ENCODE results near the gene B9D1.

The B9D1 gene

DNA sequence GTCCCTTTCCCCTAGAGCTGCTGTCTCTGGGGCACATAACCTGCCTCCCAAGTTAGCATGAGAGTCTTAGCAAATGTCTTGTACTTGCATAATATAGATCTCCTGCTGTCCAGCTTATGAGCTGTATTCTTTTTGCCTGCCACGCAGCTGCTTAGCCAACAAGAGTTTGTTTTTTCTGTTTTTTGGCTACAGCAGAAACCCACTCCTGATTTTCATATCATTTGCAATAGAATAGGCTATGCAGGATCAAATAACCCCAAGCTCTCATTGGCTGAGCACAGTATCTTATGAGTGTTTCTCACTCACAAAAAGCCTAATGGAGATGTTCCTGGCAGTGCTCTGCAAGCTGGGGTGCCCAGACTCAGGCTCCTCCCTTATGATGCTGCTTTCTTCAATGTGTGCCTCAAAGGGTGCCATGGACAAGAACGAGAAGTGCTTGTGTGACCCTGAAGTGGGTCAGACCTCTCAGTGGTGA is 23.1 kb downstream of the B9D1 start:
- DNase-seq = peak in 1 of 51 donors; percentile 15

DNA sequence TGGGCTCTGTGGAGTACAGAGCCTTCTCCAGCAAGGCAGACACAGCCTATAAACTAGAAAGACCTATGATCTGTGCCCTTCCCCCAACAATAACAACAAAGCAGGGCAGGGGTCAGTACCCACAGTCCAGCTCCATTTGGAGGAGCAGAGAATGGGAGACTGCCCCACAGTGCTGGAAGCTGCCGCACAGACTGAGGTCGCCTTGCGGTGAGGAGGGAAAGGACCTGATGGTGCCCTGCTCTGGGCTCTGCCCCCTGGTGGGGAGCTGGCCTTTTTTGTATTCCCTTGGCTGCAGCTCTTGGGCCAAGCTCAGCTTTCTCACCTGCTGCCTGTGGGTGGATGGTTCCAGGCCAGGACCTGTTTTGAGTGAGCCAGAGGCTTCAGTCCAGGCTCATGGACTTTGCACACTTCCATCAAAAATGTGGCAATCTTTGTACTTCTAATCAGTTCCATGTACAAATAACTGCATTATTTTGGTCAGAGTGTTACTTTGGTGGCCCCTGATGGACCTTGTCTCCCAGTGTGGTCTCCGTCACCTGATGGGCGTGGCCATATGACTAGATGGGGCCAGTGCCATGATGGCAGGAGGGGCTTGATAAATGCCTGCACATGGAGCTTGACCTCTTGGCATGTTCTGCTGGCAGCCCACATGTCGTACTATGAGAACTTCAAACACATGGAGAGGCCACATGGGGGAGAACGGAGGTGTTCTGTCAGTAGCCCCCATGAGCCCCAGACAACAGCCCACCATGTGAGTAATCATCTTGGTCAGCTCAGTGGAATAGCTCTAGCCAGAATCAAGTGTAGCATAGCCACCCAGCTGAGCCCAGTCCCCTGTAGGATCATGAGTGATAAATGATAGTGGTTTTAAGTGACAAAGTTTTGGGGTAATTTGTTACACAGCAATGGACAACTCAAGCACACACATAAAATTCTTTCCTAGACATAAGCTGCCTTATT is 24.2 kb downstream of the B9D1 start:
- DNase-seq = peak in 18 of 51 donors; percentile 26 to 69 (median 43)

DNA sequence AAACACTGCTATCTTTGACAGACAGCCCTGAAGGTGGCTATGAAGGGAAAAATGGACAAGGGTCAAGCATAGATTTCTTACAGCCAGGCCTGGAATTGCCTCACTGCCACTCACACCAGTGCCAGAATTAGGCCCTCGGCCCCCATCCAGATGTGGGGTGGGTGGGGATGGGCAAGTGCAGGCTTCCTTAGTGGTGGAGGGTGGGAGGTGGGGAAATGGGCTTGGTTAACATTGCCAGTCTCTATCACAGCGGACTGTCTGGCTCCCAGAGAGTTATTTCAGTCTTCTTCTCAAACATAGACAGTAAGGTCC is 24.9 kb downstream of the B9D1 start:
- DNase-seq = peak in 1 of 51 donors; percentile 51

DNA sequence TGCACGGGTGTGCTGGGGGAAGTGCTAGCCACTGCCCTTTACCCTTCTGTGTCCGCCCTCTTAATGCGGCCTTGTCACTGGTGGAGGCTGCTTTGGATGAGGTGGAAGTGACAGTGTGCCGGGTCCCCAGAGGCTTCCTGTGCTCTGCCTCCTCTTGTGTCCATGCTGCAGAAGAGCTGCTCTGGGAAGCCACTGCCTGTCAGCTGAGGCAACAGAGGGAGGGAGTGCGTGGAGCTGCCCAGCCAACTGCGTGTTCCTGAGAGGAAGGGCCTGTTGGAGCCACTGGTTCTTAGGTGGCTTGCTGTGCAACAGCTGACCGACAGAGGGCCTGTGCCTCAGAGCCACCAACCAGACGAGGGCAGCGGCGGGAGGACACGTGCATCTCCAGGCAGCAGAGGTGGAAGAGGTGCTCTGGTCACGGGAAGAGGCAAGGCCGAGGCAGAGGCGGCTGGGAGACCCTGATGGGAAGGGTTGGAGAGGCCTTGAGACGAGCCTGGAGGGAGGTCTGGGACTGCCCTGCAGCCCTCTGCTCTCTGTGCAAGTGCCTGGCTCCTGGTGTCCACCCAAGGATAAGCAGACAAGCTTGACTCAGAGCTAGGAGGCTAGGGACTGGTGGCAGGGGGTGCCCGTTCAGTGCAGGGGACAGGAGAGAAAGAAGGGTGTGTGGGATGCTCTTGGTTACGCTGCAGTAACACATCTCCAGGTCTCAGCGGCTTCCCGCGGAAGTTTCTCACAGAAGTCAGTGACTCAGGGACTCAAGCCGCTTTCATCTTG is 25.4 kb downstream of the B9D1 start:
- peak in 24 of 51 donors; percentile 24 to 76 (median 52) for DNase-seq

DNA sequence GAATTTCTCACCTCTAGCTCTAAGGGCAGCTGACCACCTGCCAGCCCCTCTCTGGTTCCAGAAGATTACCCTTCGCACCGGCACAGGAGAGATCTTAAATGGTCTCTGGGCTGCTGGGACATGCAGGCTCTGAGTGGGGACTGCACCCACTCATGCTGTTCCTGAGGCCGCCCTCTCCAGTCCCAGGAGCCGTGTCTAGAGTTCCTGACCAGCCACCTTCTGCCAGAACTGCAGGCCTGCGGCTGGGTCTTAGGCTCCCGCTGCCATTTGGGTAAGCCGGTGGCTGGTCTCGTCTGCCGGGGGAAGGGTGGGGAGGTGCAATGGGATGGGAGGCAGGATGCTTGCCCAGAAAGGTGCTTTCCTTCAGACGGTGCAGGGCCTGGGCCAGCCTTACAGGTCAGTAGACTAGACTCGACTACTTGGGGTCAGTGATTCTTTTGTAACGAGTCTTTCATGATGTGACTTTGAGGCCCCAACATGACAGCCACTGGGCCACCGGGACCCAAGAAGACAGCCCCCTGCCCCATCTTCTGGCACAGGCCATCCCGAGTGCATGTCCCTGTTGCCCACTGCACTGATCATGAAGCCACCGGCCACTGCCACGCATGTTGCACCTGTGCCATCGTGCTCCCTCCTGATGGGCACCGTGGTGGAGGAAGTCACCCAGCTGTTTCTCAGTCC is 26.4 kb downstream of the B9D1 start:
- no peak for DNase-seq

DNA sequence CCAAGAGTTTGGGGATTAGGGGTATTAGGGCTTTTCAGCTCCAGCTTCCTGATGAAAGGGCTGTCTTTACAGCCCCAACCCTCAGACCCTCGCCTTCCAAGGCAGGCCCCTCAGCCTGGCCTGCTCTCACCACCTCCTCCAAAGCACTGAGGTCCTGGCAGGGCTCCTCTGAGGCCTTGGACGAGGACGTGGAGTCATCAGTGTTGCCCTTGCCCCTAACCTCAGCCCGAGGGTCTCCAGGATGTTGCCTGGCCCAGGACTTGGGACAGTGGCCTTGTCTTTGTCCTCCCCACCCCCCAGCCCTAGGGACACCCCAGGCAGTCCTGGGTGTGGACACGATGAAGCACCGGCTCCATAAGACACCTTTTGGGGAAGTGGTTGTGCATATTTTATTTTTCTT is 28.2 kb downstream of the B9D1 start:
- no peak for DNase-seq

DNA sequence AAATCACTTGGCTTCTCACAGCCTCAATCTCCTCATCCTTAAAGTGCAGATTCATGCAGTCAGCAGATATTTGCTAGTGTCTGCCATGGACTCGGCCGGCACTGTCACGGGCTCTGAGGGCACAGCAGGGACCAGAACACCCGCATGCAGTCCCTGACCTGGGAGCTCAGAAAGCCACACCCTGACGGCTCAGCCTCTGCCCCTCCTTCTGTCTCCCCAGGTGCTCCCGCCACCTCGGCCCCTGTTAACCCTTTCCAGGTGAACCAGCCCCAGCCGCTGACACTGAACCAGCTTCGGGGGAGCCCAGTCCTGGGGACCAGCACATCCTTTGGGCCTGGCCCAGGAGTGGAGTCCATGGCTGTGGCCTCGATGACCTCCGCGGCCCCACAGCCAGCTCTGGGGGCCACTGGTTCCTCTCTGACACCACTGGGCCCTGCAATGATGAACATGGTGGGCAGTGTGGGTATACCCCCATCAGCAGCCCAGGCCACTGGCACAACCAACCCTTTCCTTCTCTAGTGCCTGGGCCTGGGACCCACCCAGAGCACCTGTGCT is 28.7 kb downstream of the B9D1 start:
- DNase-seq = no peak

DNA sequence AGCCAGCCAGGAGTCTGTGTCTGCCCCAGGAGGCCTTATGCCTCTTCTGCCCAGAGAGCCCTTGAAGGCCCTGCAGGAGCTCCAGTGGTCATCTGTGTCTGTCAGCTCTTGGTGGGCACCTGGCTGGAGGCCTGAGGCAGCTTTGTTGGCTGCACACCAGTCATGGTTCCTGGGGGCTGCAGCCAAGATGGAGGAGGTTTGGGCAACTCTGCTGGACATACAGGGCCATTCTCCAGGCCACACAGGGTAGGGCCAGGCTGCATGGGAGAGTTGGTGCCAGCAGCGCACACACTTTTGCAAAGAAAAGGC is 29.4 kb downstream of the B9D1 start:
- no peak for DNase-seq

DNA sequence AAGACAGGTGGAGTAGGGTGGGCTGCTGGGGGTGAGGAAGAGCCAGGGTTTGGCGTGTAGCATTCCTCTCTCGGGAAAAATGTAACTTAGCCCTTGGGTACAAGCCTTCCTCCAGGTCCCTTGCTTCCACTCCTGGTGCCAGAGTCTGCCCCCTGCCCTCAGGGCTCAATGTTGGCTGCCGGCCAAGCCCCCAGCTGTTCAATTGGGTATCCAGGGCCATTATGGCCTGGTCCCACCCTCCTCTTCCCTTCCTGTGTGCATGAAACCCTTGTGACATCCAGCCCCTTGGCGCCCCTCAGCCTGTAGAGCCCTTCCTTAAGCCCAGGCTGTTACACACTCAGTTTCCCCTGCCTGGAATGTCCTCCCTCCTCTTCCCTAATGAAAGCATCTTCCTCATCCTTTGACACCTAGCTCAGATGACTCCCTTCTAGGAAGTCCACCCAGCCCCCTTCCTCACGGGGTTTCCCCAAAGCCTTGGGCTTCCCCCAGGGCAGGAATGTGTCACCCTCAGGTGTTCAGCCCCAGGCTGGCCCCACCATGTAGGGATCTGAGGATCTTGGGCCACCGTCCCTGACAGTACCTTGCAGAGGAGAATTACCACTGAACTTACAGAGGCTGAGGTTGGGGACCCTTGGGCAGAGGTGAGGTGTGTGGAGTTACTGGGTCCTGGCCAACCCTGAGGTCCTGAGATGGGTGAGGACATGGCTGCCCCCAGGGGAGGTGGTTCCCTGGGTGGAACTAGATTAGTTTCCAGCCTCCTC is 30.0 kb downstream of the B9D1 start:
- no peak for DNase-seq

DNA sequence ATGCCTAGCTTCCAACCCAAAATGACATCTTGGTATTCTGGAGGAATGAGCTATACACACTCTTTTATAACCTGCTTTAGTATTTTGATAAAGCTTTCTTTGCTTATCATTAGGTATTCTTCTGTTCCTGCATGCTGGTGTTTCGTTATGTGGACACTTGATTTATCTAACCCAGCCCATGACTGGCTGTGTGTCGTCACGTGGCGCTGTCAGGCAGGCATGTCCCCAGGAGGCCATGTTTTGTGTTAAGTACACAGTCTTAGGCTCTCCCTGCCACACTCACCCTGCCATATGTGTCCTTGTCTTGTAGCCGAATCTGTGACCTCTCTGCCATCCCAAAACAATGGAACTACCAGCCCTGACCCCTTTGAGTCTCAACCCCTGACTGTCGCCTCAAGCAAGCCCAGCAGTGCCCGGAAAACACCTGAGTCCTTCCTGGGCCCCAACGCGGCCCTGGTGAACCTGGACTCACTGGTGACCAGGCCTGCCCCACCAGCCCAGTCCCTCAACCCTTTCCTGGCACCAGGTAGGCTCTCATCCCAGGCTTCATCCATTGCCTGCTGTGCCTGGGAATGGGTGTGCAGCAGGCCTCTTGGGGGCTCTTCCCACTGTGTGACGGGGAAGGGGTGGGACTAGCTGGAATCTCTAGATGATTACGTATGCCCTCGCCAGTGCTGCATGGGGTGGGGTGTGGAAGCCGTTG is 30.8 kb downstream of the B9D1 start:
- DNase-seq = no peak

DNA sequence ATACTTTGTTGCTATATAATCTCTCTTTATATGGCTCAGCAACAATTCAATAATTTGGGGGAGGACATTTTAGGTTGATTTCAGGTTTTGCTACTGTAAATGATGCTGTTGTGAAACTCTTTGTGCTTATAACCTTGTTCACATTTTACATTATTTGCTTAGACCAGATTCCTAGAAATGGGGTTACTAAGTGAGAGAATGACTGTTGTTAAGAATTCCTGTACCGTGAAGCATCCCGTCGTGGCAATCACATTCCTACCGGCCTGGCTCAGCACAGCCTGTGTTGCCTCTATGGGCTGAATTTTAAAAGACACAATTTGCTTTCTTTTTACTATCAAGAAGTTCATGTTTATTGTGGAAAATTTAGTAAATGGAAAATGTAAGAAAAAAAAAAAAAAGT is 31.4 kb downstream of the B9D1 start:
- DNase-seq = no peak

DNA sequence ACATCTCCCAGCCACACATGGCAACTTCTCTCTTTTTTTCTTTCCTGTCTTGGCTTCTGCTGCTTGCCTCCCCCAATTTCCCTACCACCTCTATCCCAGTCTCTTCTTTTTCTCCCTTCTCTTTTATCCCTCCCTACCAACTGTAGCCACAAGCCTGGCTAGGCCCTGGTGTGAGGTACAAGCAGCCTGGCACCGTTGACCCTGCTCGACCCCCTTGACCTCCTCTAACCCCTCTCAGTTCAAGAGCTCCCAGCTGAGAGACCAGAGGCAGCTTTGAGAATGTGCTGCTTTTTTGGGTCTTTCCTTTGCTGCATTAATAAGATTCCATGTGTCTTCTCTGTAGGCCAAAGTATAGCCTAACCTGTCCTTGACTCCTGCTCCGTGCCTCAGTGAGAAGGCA is 32.3 kb downstream of the B9D1 start:
- no peak for DNase-seq

DNA sequence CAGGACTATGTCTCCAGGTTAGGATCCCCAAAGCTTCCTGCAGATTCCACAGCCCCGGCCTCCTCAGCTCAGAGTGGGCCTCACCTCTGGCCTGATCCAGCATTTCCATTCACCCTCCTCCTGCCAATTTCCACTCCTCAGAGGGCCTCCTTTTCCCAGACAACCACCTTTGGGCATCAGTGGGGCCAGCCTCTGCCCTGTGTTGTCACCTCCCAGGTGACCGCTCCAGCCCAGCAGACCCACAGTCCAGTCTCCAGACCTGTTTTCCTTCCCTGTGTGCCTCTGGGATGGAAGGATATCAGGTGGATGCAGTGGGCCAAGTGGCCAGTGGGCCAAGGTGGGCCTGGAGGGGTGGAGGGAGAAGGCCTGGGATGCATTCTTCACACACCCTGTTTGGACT is 32.7 kb downstream of the B9D1 start:
- no peak for DNase-seq

DNA sequence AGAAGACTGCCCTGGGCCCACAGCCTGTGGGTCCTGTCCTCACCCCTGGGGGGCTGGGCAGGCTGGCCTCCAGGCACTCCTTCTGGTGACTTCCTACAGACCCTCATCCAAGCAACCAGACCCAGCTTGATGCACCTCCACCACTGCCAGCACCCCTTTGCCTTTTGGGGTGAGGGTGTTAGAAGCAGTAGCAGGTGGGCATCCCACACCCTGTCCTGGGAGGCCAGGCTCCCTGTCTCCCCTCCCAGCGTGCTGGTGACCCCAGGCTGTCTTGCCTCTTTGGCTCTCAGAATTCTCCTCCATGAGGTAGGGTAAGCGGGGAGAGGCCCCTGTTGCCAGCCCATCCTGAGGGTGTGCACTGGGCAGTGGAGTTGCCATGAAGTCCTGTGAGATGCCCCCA is 33.4 kb downstream of the B9D1 start:
- DNase-seq = no peak

DNA sequence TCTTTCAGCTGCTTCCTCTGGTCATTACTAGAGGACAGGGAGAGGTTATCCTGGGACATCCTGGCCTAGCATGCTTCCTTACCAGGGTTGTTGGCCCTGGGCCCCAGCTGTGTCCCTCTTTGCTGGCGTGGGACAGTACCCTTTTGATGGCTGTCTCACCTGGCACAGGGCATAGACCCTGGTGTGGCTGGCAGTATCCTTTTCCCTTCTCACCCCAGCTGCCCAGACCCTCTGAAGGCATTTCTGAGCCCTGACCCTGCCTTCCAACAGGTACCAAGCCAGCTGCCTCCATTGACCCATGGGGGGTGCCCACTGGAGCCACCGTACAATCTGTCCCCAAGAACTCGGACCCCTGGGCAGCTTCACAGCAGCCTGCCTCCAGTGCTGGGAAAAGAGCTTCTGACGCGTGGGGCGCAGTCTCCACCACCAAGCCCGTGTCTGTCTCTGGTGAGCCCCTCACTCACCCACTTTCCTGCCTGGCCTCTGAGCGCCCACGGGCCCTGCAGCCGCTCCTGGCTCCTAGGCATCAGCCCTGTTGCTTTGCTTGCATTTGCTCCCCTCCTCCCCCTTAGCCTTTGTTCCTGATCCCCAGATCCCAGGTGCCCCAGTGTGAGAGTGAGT is 34.0 kb downstream of the B9D1 start:
- DNase-seq = no peak

DNA sequence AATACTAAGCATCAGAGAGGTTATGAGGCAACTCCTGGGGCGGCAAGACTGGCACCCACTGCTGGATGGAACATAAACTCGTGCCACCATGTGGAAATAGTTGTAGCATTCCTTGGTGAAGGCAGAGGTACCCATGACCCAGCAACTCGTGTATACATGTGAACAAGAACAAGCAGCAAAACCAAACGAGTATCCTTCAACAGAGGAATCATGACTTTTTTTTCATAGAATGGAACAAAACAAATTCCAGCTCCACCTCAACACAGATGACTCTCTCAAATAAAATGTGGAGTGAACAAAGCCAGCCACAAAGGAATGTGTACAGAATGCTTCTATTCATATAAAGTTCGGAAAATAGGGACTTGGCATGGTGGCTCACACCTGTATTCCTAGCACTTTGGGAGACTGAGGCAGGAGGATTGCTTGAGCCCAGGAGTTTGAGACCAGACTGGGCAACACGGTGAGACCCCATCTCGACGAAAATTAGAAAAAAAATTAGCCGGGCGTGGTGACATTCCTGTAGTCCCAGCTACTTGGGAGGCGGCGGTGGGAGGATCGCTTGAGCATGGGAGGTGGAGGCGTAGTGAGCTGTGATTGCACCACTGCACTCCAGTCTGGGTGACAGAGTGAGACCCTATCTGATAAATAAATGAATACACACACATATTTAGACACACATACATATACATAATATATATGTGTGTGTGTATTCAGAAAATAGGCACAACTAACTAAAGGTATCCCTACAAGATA is 35.3 kb downstream of the B9D1 start:
- DNase-seq = no peak

DNA sequence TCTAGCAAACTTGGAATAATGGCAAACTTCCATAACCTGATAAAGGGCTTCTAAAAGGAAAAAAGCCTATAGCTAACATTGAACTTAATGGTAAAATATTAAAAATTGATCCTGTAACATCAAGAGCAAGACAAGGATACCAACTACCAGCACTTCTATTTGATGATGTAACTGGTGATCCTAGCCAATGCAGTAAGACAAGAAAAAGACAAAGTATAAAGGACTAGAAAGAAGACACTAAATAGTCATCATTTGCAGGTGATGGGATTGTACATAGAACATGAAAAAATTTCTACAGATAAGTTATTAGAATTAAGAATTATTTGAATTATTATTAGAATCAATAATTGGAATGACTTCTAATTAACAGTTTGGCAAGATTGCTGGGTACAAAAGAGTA is 37.0 kb downstream of the B9D1 start:
- no peak for DNase-seq

DNA sequence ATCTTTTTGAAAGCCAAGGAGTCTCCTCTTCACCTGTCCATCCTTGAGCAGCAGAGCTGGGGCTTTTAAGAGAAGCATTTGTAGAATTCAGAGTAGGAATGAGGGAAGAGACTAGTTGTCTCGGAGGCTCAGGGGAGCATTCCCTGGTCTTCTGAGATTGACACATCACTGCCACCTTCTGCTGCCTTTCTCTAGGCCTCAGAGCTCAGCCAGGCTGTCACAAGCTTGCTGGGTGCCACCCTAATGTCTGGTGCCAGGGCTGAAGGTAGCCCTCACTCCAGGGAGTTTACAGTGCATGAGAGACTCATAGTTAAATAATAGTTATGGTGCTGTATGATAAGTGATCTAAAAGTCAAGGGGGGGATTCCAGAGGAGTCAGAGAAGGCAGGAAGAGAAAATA is 39.7 kb downstream of the B9D1 start:
- no peak for DNase-seq

DNA sequence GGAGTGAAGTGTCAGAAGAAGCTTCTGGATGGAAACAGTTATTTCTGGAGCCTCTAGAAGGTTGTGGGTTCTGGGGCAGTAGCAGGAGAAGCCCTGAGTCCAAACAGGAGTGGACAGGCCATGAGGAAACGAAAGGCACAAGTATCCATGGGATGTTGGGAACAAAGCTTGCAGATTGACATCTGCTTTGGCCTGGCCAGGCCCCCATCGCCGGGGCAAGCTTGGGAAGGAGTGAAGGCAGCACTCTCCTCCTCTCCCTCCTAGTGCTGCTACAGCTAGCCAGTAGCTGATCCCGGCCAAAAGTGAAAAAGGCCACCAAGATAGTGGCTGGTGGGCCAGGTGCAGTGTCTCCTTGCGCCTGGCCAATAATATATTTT is 40.4 kb downstream of the B9D1 start:
- DNase-seq = no peak

All from hypothalamus (tissue), 51 donors.